HG02885 (cell line): ENCODE data around the gene TTC28.

Source experiments
- ATAC-seq: cut with Tn5 transposase; IDR thresholded peaks from one replicate; pipeline ENCODE4 v1.9.1; 2021; ENCODE audit warnings: mild to moderate bottlenecking; ENCODE audit not compliant: unreplicated experiment, poor library complexity

Gene TTC28

DNA sequence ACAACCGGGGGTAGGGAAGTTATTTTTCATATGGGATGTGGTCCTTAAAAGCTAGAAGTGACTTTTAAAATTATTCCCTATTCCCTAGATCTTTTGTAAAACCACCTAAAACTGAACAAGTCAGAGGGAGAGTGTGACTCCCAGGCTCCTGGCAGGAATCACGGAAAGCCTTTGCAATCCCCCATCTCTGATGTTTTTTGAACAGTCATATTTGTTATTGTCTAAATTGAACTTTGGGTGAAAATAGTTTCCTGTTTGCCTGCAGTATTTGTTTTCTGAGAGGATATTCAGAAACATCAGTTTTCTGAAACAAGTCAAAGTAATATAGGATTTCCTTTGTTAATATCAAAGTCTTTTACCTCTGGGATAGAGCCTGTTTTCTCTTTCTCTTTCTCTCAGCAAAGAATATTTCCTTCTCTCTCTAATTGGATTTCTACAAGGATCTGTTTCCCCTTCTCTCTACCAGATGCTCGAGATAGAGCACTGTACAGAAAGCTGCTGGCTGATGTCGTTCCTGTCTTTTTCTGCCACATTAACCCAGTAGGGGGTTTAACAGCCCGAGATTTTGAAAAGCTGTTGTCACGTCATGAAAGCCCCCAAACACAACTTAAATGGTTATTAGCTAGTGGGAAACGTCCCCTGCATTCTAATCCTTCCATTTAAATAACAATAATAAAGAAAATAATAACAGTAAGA lies 628.4 kb downstream of the TTC28 start:
- ATAC-seq: no peak

DNA sequence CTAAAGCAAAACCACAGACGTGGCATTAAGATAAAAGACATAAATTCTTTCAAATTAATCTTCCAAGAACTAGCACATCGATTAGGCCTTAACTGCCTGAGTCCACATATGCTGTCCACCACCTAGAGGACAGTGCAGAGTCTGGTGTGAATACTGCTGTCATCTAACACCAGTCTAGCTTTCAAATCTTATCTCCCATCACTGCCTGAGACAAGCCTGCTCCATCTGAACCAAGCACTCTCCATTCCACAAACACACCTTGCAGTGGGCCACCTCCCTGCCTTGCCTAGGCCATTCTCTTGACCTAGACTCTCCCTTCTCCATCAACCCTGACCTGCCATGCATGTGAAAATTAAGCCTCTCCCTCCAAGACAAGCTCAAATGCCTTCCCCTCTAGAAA lies 631.1 kb downstream of the TTC28 start:
- no peak for ATAC-seq

DNA sequence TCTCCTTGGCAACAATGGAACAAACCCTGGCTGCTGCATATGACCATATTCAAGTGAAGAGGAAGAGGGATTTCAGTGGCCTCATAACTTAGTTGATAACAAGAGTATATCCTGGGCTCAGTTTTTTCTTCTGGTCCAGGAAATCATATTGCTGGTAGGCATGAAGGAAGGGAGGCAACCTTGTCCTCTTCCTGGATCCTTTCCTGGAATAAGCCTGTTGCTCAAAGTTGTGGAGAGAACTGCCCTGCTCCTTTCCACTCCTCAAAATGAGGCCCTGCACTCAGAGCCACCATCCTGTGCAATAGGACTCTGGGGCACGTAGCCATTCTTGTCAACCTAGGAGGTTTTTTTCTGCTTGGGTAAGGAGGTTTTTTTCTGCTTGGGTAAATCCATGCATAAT lies 631.9 kb downstream of the TTC28 start:
- ATAC-seq: no peak

DNA sequence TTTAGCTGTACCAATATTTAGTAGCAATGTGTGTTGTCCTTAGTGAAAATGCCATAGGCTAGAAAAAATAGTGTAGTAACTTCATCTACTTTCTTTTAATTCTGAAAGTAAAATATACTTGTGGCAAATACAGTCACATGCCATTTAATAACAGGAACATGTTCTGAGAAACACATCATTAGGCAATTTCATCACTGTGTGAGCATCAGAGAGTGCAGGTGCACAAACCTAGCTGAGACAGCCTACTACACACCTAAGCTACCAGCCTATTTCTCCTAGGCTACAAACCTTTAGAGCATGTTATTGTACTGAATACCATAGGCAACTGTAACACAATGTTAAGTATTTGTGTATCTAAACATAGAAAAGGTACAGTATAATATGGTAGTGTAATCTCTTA lies 633.5 kb downstream of the TTC28 start:
- no peak for ATAC-seq

DNA sequence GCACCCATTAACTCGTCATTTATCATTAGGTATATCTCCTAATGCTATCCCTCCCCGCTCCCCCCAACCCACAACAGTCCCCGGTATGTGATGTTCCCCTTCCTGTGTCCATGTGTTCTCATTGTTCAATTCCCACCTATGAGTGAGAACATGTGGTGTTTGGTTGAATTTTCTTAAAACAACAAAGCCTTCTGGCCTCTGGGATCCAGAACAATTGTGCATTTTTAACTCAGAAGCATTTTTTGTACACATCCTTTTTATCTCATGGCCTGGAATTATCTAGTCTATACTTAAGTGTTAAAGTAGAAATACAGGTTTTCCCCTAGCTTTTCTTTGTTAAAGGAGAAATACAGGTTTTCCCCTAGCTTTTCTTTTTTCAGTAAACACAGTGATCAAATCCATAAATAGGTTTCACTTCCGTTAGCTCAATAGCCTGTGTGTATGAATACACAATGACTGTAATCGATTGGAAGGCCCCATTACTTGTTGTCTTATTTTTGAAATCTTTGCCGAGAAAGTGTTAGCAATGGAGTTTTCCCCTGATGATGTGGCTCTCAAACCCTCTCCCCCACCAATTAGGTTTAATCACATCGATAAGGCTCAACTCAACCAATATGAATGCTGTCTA lies 635.0 kb downstream of the TTC28 start:
- no peak for ATAC-seq

- no peak for ATAC-seq
These were observed 636.4 kb downstream of the TTC28 start for GRCh38 chr22:28043266-28043665.

GRCh38 chr22:28034760-28035401 lies 644.8 kb downstream of the TTC28 start:
- no peak for ATAC-seq

- no peak for ATAC-seq
These were observed 645.4 kb downstream of the TTC28 start for GRCh38 chr22:28034145-28034759.

GRCh38 chr22:28032861-28033260 lies 646.8 kb downstream of the TTC28 start:
- ATAC-seq: no peak

DNA sequence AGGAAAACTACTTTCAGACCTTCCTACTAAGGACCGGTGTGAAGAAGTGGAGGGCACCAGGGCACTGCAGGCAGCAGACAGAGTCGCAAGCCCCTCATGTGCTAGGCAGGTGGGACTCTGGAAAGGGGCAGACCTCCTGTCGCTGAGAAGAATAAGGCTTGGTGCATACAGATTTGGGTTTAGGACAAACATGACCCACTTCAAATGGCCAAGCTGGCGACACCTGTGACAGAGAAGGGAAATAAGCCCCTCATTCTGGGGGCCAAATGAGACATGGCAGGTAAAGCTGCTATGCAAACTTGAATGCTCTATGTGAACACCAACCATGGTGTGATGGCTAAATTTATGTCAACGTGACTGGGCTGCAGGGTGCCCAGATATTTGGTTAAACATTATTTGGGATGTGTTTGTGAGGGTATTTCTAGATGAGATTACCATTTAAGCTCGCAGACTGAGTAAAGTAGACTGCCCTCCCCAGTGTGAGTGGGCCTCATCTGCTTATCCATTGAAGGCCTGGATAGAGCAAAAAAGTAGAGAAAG lies 648.2 kb downstream of the TTC28 start:
- no peak for ATAC-seq

GRCh38 chr22:28030473-28030872 lies 649.2 kb downstream of the TTC28 start:
- ATAC-seq: no peak

DNA sequence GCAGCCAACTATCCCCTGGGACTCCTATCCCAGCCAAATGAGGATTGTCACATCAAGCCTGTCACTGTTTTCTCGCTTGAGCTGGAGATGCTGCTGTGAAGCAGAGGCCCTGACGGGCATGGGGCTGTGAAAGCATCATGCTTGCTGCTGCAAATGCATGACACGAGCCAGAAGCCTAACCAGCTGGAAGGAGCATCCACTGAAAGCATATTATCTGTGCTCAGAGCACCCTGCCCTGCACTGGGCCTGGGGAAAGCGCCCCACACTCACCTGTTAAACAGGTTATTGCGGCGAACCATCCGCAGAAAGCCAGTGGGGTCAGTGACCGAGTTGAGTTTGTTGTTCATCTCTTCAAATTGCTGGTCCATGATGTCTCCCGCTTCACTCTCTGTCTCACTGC lies 649.7 kb downstream of the TTC28 start:
- ATAC-seq: no peak

DNA sequence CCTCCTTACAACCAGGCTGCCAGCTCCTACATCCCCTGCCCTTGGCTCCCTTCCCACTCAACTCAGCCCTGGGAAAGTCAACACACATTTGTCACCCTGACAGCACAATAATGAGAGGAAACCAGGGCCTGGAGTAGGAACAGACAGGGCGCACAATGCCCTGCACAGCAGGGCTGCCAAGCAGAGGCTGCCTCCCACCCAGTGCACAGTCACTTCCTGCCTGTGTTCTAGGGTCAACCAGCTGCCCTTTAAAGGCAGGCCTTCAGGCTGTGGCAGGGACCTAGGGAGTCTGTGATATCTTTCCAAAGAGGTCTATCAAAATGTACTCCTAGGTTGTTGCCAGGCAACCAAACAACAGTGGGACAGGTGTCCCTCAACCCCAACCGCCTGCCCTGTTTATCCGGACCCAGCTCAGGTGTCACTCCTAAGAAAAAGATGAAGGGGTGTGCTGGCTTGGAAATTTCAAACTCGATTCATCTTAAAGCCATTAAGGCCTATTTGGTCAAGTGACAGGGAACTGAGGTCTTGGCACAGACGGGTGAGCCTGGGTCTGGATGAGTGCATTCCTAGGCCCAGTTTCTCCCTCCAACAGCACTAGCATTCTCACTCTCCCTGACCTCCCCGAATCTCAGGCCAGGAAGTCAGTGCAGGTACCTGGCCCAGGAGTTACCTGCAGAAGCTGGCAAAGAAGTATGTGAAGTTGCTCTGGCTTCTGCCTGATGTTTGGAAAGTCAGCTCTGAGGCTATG lies 650.3 kb downstream of the TTC28 start:
- ATAC-seq: no peak

GRCh38 chr22:28027453-28028448 lies 651.9 kb downstream of the TTC28 start:
- ATAC-seq: no peak

- ATAC-seq: no peak
These were observed 653.6 kb downstream of the TTC28 start for GRCh38 chr22:28025866-28026575.

DNA sequence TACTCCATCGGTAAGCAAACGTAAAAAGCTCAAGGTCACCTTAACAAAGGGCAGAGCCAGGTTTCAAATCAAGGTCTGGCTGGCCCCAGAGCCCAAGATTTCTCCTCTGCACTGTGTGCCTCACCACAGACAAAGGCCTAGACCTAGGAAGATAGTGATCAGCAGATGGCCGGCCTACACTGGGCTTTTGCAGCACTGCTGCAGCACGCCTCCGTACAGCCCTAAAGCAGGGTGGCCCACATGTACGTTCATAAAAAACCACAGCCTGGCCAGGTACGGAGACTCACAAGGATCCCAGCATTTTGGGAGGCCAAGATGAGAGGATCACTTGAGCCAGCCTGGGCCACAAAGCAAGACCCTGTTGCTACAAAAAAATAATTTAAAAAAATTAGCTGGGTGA lies 654.3 kb downstream of the TTC28 start:
- no peak for ATAC-seq

- ATAC-seq: no peak
These were observed 655.2 kb downstream of the TTC28 start for GRCh38 chr22:28024422-28024888.

DNA sequence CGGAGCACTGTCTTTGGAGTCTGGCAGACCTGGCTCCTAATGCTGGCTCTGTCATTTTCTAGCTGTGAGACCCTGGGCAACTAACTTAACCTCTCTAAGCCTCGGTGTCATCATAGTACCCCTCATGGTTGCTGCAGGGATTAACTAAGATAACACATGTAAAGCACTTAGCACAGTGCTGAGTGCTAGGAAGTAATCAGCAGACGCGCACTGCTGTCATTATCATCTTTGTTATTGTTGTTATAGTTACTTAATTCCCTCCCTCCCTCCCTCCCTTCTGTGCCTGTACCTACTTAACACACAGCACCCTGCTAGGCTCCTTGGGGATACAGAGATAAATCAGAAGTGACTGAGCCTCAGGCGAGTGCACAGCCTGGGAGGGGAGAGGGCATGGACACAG lies 655.9 kb downstream of the TTC28 start:
- no peak for ATAC-seq
